Lung (tissue), 12 donors: Measurements from ENCODE around the gene PACSIN1. TPM values are rescaled to one million over a fixed set of nuclear protein-coding genes. Genes with fewer than 3 reads are reported as not detected.

Source experiments
- ATAC-seq: fragments of 200-7000 bp; cut with Tn5 transposase; one replicate; pipeline ENCODE4 v1.9.1; 2020; ENCODE audit warnings: moderate number of reproducible peaks; ENCODE audit not compliant: insufficient read depth, low FRiP score
- DNase-seq, 3 donors: peaks; one replicate each; pipeline ENCODE4 v3.0.0-alpha.2; 2013 to 2017
- H3K27ac ChIP-seq, 2 donors: one replicate each; pipeline ENCODE4 v1.5.1; 2013; ENCODE audit warnings: mild to moderate bottlenecking in 2 of 2, moderate library complexity in 2 of 2, control low read depth in 1 of 2, inconsistent platforms in 1 of 2, low read depth in 1 of 2, low read length in 1 of 2
- H3K27me3 ChIP-seq, 3 donors: one replicate each; pipeline ENCODE4 v1.5.1; 2013; ENCODE audit warnings: low read length in 2 of 3; ENCODE audit not compliant: control insufficient read depth in 3 of 3, insufficient read depth in 3 of 3
- H3K36me3 ChIP-seq, 4 donors: one replicate each; pipeline ENCODE4 v1.5.1; 2013; ENCODE audit warnings: low read length in 4 of 4, mild to moderate bottlenecking in 1 of 4, moderate library complexity in 1 of 4; ENCODE audit not compliant: control insufficient read depth in 4 of 4, insufficient read depth in 4 of 4
- H3K4me1 ChIP-seq, 5 donors: one replicate each; pipeline ENCODE4 v1.5.1; 2013; ENCODE audit warnings: low read length in 5 of 5, mild to moderate bottlenecking in 2 of 5, moderate library complexity in 1 of 5; ENCODE audit not compliant: control insufficient read depth in 5 of 5, insufficient read depth in 5 of 5
- H3K4me3 ChIP-seq: one replicate; pipeline ENCODE4 v1.5.1; 2013; ENCODE audit warnings: mild to moderate bottlenecking, control low read depth, moderate library complexity
- H3K9ac ChIP-seq, 2 donors: one replicate each; pipeline ENCODE4 v1.5.1; 2013; ENCODE audit warnings: low read length in 2 of 2, control low read depth in 1 of 2; ENCODE audit not compliant: insufficient read depth in 1 of 2
- H3K9me3 ChIP-seq, 4 donors: one replicate each; pipeline ENCODE4 v1.5.1; 2013; ENCODE audit warnings: low read length in 3 of 4, mild to moderate bottlenecking in 1 of 4, moderate library complexity in 1 of 4; ENCODE audit not compliant: control insufficient read depth in 4 of 4, insufficient read depth in 3 of 4
- CTCF ChIP-seq: IDR thresholded peaks from 2 replicates; pipeline ENCODE4 v1.5.1; 2012; ENCODE audit warnings: mild to moderate bottlenecking; ENCODE audit errors: control extremely low read depth, extremely low read depth
- whole genome bisulfite sequencing, 2 donors: extraction: QIAGEN DNeasy Blood & Tissue Kit; methylation state at CpG; one replicate each; pipeline ENCODE4 v1.1.7; 2013; 5-methylcytosine and 5-hydroxymethylcytosine counted together
- polyA plus RNA-seq, 2 donors: library from polyadenylated mRNA; stranded (reverse); fragments of 200-250 nt; gene quantifications; one replicate each; pipeline ENCODE4 v1.2.1, GENCODE V29; 2013
- total RNA-seq, 2 donors: library from RNA; depleted of rRNA in 1 of 2; stranded (reverse); fragments of >200 nt in 1 of 2; gene quantifications; one replicate each; pipeline ENCODE4 v1.2.1, GENCODE V29; 2014 to 2021
- donor health status: control.
- donor health status: control.
- donor health status: Bipolar disorder and iron deficiency.
- donor health status: healthy.
- donor health status: DM: yes; HTN: yes; CAD: no.

PACSIN1 gene
- total and polyA plus RNA-seq, 4 donors: 0.02 to 0.17 (median 0.12) TPM

- 65 to 66% methylated on average over 12 of the region's 12 CpGs for WGBS, 2 donors
- peaks cover 0 to 9% (median 0%) of the 10 kb centered on the region in 5 donors for H3K4me1 ChIP-seq
- H3K27me3 ChIP-seq: peaks cover 0 to 2% (median 0%) of the 10 kb centered on the region in 3 donors
- ATAC-seq: no peak
- peak in 1 of 3 donors; percentile 9 for DNase-seq
- no peaks in the 10 kb centered on the region for H3K36me3 ChIP-seq
- H3K9ac ChIP-seq: no peak overlapping the region
- no peak overlapping the region for H3K27ac ChIP-seq
- no peak for TF ChIP-seq CTCF
- H3K9me3 ChIP-seq: peaks cover 0 to 3% (median 0%) of the 10 kb centered on the region in 4 donors
- H3K4me3 ChIP-seq: no peak overlapping the region
These were observed 46.2 kb downstream of the PACSIN1 start for GRCh38 chr6:34511915-34512737.

GRCh38 chr6:34512738-34513115, 46.9 kb downstream of the PACSIN1 start:
- ATAC-seq (no peak), DNase-seq (peak in 1 of 3 donors; percentile 2)
- no peak for TF ChIP-seq CTCF
- Histone ChIP-seq H3K4me1 (peaks cover 0 to 9% (median 0%) of the 10 kb centered on the region in 5 donors), H3K27ac (no peak overlapping the region), H3K27me3 (peaks cover 0 to 2% (median 0%) of the 10 kb centered on the region in 3 donors), H3K4me3 (no peak overlapping the region), H3K9ac (no peak overlapping the region), H3K36me3 (no peaks in the 10 kb centered on the region), H3K9me3 (peaks cover 0 to 3% (median 0%) of the 10 kb centered on the region in 4 donors)
- 83 to 89% methylated on average over 5 of the region's 5 CpGs for WGBS, 2 donors

GRCh38 chr6:34513646-34514045, 47.8 kb downstream of the PACSIN1 start:
- Histone ChIP-seq H3K4me3 (no peak overlapping the region), H3K9me3 (peaks cover 0 to 3% (median 0%) of the 10 kb centered on the region in 4 donors), H3K4me1 (peaks cover 0 to 9% (median 0%) of the 10 kb centered on the region in 5 donors), H3K36me3 (no peaks in the 10 kb centered on the region), H3K9ac (no peak overlapping the region), H3K27me3 (peaks cover 0 to 2% (median 0%) of the 10 kb centered on the region in 3 donors), H3K27ac (no peak overlapping the region)
- DNase-seq: peak in 1 of 3 donors; percentile 4
- WGBS, 2 donors: 92% methylated on average over 4 of the region's 4 CpGs
- TF ChIP-seq CTCF: no peak
- ATAC-seq: no peak
